GM12865 (cell line): ENCODE measurements around the gene ADRB1.

Experiments
- DNase-seq: peaks from one replicate; pipeline ENCODE4 v3.0.0; 2010; ENCODE audit warnings: low read depth
- H3K4me3 ChIP-seq: 2 replicates; pipeline ENCODE4 v1.5.1; 2011; ENCODE audit warnings: mild to moderate bottlenecking, low read depth, low read length, control low read depth
- TF ChIP-seq, protein P1 (sequence below): IDR thresholded peaks from 2 replicates; pipeline ENCODE4 v1.5.1; 2011; ENCODE audit warnings: low read length, control low read depth, low read depth, inconsistent platforms; ENCODE audit not compliant: insufficient read depth; ENCODE audit errors: missing control alignments

Gene ADRB1

DNA sequence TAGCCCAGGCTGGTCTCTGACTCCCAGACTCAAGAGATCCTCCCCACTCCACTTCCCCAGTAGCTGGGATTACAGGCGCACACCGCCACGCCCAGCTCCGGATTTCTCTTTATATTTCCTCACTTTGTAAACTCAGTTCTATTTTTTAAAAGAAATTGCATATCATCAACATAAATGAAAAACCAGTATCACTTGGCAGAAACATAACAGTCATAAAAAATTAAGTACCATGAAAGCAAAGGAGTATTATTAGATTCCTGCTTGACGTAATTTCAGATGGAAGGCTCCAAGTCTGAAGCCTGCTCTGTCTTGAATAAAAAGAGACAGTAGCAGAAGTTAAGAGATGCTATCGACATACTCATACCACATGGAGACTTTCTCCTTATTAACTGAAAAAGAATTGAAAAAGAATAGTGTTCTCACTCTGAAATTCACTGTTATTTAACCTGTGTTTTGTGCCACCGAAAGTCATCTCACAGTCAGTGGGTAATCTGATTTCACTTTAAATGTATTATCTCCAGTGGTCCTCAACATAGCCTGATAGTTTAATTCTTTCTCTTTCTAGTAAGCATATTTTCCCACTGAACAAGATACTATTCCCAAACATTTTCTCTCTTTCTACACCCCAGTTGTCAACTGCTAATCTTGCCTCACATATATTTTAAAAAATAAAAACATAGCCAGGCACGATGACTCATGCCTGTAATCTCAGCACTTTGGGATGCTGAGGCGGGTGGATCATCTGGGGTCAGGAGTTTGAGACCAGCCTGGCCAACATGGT lies 40.3 kb upstream of the ADRB1 start:
- TF ChIP-seq, protein P1, sequence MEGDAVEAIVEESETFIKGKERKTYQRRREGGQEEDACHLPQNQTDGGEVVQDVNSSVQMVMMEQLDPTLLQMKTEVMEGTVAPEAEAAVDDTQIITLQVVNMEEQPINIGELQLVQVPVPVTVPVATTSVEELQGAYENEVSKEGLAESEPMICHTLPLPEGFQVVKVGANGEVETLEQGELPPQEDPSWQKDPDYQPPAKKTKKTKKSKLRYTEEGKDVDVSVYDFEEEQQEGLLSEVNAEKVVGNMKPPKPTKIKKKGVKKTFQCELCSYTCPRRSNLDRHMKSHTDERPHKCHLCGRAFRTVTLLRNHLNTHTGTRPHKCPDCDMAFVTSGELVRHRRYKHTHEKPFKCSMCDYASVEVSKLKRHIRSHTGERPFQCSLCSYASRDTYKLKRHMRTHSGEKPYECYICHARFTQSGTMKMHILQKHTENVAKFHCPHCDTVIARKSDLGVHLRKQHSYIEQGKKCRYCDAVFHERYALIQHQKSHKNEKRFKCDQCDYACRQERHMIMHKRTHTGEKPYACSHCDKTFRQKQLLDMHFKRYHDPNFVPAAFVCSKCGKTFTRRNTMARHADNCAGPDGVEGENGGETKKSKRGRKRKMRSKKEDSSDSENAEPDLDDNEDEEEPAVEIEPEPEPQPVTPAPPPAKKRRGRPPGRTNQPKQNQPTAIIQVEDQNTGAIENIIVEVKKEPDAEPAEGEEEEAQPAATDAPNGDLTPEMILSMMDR: no peak
- H3K4me3 ChIP-seq: no peak overlapping the region
- no peak for DNase-seq

DNA sequence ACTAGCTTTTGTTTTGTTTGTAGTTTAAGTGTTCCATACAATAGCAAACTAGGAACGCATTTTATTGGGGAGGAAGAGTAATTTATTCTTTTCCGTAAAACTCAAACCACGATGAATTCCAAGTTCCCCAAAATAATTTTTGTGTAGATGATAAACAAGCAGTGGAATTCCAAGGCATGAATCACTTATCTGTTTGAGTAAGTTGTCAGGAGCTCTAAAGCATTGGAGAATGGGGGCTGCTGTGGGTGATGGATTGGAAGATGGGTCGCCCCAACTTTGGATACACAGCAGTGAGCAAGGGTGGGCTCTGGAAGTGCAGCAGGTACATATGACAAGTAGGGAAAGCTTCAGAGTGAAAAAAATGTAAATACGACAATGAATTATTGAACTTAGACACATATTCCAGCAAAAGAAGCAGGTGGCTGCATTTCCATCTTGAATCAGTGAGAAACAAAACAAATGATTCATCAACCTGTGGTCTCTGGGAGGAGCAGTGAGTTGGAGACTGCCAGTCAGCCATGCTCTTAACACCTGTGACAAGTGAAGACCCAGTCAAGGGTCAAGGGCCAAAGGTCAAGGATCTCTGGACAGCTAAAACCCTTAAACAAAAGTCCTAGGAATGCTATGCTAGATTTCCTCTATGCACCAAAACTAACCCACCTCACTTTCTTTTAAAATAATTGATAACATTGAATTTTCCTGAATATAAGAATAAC lies 34.2 kb upstream of the ADRB1 start:
- TF ChIP-seq, protein P1: no peak
- H3K4me3 ChIP-seq: no peak overlapping the region
- DNase-seq: no peak

DNA sequence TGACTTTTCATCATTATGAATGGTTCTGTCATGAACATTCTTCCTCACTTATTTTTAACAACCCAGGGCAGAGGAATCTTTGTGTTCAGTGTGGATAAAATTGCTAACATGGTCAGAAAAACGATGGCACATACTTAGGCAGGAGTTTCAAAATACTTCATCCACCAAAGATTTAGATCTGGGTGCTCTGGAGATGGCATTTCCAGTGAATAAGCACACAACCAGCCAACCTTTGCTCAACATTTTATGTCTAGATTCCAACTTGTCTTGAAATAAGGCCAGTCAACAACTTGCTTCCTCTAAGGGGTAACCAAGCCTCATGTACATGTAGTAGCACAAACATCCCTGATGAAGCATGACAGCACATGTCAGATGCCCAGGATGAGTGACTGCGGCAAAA lies 33.4 kb upstream of the ADRB1 start:
- no peak overlapping the region for H3K4me3 ChIP-seq
- no peak for DNase-seq
- TF ChIP-seq, protein P1: no peak

DNA sequence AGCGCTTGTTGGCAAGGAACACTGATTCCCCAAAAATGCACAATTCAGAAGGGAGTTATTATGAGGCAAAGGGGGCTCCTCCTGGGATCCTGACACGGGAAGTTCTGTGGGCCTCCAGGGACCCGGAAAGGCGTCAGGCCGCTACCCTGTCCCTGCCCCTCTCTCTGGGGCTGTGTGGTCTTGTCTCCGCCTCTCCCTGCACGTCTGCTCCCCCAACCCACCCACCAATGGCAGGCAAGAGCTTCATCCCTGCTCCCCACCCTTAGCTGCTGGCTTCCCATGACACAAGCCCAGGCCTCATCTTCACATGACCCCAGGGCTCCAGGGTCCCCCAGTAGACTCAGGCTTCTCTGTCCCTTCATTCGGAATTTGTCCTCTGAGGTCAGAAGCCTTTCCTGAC lies 31.0 kb upstream of the ADRB1 start:
- H3K4me3 ChIP-seq: no peak overlapping the region
- DNase-seq: no peak
- TF ChIP-seq, protein P1: no peak

DNA sequence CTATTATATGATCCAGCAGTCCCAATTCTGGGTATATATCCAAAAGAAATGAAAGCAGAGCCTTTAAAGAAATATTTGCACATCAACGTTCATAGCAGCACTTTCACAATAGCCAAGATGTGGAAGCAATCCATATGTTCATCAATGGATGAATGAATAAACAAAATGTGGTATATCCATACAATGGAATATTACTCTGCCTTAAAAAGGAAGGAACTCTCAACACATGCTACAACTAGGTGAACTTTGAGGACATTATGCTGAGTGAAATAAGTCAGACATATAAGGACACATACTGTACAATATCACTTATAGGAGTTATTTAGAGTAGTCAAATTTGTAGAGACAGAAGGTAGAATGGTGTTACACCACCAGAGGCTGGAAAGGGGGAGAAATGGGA lies 28.0 kb upstream of the ADRB1 start:
- no peak for DNase-seq

DNA sequence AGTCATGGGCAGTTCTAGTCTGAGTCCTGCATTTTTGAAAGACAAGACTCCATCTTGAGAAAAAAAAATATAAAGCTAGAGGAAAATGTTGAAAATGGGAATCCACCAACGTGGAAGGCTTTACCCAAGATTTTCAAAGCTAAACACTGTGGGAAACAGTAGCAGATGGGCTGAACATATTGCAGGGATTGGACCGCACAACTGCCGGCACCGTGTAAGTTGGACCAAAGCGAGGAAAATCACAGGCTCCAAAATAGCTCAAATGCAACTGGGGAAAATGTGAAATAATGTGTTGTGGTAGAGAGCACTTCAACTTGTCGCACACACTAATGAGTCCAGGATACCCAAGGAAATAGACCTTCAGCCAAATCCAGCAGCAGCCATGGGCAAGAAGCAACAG lies 26.4 kb upstream of the ADRB1 start:
- no peak for DNase-seq
- no peak overlapping the region for H3K4me3 ChIP-seq
- TF ChIP-seq, protein P1: no peak

More for the DNA sequence above, 28.0 kb upstream of the ADRB1 start:
- no peak overlapping the region for H3K4me3 ChIP-seq
- TF ChIP-seq, protein P1: no peak

DNA sequence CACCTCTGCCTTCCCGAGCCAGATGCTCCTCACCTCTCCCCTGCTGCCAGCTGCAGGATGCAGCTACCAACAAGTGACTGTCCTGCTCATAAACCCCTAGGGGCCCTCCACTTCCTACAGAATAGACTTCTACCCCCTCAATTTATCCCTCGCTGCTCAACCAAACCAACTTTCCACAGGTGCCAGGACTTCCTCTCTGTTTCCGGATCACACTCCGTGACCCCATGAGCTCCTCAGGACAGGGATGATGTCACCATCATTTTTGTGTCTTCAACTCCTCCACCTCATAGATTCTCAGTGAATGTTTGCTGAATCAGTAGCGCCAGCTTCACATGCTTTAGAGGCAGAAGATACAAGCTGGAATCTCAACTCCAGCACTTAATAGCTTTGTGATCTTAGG lies 25.8 kb upstream of the ADRB1 start:
- no peak for DNase-seq
- TF ChIP-seq, protein P1: no peak
- no peak overlapping the region for H3K4me3 ChIP-seq
